Measurements from ENCODE around the gene LARP4B. TPM values are rescaled to one million over a fixed set of nuclear protein-coding genes. Genes with fewer than 3 reads are reported as not detected.

The LARP4B gene
- total and polyA plus RNA-seq, 4 donors = 5.5 to 20.4 (median 12.1) TPM

DNA sequence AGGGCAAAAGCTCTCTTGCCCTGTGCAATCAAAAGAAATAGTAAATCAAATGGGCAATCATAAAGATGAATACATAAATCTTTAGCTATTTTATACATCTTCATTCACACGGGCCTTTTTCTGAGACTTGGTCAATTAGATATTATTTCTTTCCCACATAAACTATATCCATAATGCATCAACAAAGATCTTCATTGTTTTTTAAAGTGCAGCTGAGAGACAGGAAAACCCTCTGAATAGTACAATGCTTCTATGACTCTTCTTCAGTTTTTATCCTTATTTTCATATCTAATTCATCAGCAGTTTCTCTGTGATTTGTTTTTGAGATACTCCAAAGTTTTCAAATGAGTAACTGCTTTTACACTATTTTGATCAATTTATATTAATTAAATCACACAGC, 25.5 kb downstream of the LARP4B start:
- 84% methylated on average over 1 of the region's 1 CpG for WGBS
- H3K9me3 ChIP-seq (ENCODE audit: control insufficient read depth in 4 of 4, low read length in 3 of 4) = no peaks in the 10 kb centered on the region
- no peak overlapping the region for H3K27ac ChIP-seq (ENCODE audit: low read depth in 1 of 2, low read length in 2 of 2)
- no peak overlapping the region for H3K4me3 ChIP-seq (ENCODE audit: low read depth in 1 of 3, low read length in 3 of 3)
- TF ChIP-seq YY1 (IDR thresholded peaks at IDR 0.05) (no peak), CTCF (IDR thresholded peaks at IDR 0.05; ENCODE audit: low read depth, low read length, missing input control) (no peak), REST (IDR thresholded peaks at IDR 0.05) (no peak), RAD21 (IDR thresholded peaks at IDR 0.05) (no peak), JUND (IDR thresholded peaks at IDR 0.05) (no peak), SP1 (IDR thresholded peaks at IDR 0.05) (no peak)
- TF ChIP-seq, protein P1, sequence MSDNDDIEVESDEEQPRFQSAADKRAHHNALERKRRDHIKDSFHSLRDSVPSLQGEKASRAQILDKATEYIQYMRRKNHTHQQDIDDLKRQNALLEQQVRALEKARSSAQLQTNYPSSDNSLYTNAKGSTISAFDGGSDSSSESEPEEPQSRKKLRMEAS (IDR thresholded peaks at IDR 0.05) = no peak
- H3K4me1 ChIP-seq (ENCODE audit: control insufficient read depth in 4 of 4, insufficient read depth in 4 of 4, low read length in 3 of 4) = no peaks in the 10 kb centered on the region
- no peaks in the 10 kb centered on the region for H3K27me3 ChIP-seq (ENCODE audit: control insufficient read depth in 4 of 4, insufficient read depth in 4 of 4, low read length in 3 of 4)
- no peak overlapping the region for H3K9ac ChIP-seq (ENCODE audit: low read depth in 1 of 2, low read length in 2 of 2)
- peaks cover 0 to 4% (median 3%) of the 10 kb centered on the region in 4 donors for H3K36me3 ChIP-seq (ENCODE audit: control insufficient read depth in 4 of 4, insufficient read depth in 3 of 4, low read depth in 1 of 4, low read length in 3 of 4)
- no peak for DNase-seq (ENCODE audit: low spot score)

DNA sequence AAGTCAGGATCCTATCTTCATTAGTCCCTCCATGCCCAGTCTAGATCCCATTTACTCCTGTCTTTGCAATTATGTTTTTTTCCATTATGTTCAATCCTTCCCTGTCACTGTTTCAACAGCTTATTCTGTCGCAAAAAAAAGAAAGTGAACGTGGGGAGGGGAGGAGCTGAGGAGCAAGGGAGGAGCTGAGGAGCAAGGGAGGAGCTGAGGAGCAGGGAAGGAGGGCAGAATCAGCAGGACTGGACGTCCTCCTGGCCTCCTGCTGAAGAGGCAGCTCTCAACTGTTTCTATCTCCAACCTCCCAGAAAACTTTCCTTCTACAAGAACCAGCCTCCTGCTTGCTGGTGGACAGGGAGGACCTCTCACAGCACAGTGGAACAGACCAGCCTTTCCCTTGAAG, 26.0 kb downstream of the LARP4B start:
- no peak for TF ChIP-seq RAD21 (IDR thresholded peaks at IDR 0.05)
- TF ChIP-seq GABPA (IDR thresholded peaks at IDR 0.05 in 1 of 2, conservative IDR thresholded peaks at IDR 0.05 in 1 of 2) = no peak
- TF ChIP-seq TAF1 (conservative IDR thresholded peaks at IDR 0.05) = no peak
- TF ChIP-seq REST (IDR thresholded peaks at IDR 0.05) = no peak
- TF ChIP-seq, protein P2, sequence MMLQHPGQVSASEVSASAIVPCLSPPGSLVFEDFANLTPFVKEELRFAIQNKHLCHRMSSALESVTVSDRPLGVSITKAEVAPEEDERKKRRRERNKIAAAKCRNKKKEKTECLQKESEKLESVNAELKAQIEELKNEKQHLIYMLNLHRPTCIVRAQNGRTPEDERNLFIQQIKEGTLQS (IDR thresholded peaks at IDR 0.05) = no peak
- no peak for TF ChIP-seq CTCF (IDR thresholded peaks at IDR 0.05; ENCODE audit: low read depth, low read length, missing input control)
- TF ChIP-seq RXRA (IDR thresholded peaks at IDR 0.05) = no peak
- TF ChIP-seq NR2F2 (IDR thresholded peaks at IDR 0.05) = no peak
- TF ChIP-seq SP1 (IDR thresholded peaks at IDR 0.05) = no peak
- no peak for TF ChIP-seq JUND (IDR thresholded peaks at IDR 0.05)
- TF ChIP-seq HNF4A (conservative IDR thresholded peaks at IDR 0.05) = no peak
- TF ChIP-seq, protein P1 (IDR thresholded peaks at IDR 0.05) = no peak
- no peak for TF ChIP-seq FOXA2 (IDR thresholded peaks at IDR 0.05)
- Histone ChIP-seq H3K4me3 (ENCODE audit: low read depth in 1 of 3, low read length in 3 of 3) (no peak overlapping the region), H3K4me1 (ENCODE audit: control insufficient read depth in 4 of 4, insufficient read depth in 4 of 4, low read length in 3 of 4) (no peaks in the 10 kb centered on the region), H3K27ac (ENCODE audit: low read depth in 1 of 2, low read length in 2 of 2) (no peak overlapping the region), H3K9ac (ENCODE audit: low read depth in 1 of 2, low read length in 2 of 2) (no peak overlapping the region), H3K9me3 (ENCODE audit: control insufficient read depth in 4 of 4, low read length in 3 of 4) (no peaks in the 10 kb centered on the region), H3K36me3 (ENCODE audit: control insufficient read depth in 4 of 4, insufficient read depth in 3 of 4, low read depth in 1 of 4, low read length in 3 of 4) (peaks cover 0 to 3% (median 1%) of the 10 kb centered on the region in 4 donors), H3K27me3 (ENCODE audit: control insufficient read depth in 4 of 4, insufficient read depth in 4 of 4, low read length in 3 of 4) (no peaks in the 10 kb centered on the region)
- 63% methylated on average over 3 of the region's 3 CpGs for WGBS
- no peak for DNase-seq (ENCODE audit: low spot score)
